Measurements from ENCODE around the gene PLK3.
"Not testable (repeated sequence)": the region's sequence is repeated elsewhere in the genome, so short reads cannot be mapped to it uniquely, and the experiment has no call there.

DNA sequence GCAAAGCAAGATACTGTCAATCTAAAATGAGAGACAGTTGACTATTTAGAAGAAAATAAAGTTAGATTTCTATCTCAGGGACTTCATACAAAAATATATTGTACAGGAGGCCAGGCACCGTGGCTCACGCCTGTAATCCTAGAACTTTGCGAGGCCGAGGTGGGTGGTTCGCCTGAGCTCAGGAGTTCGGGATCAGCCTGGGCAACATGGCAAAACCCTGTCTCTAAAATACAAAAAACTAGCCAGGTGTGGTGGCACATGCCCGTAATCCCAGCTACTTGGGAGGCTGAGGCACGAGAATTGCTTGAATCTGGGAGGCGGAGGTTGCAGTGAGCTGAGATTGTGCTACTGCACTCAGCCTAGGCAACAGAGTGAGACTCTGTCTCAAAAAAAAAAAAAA is 15.7 kb downstream of the PLK3 start:
- TF ChIP-seq POLR2AphosphoS5, POLR2A (IDR thresholded peaks at IDR 0.05): not testable (repeated sequence)
- TF ChIP-seq, protein P1, sequence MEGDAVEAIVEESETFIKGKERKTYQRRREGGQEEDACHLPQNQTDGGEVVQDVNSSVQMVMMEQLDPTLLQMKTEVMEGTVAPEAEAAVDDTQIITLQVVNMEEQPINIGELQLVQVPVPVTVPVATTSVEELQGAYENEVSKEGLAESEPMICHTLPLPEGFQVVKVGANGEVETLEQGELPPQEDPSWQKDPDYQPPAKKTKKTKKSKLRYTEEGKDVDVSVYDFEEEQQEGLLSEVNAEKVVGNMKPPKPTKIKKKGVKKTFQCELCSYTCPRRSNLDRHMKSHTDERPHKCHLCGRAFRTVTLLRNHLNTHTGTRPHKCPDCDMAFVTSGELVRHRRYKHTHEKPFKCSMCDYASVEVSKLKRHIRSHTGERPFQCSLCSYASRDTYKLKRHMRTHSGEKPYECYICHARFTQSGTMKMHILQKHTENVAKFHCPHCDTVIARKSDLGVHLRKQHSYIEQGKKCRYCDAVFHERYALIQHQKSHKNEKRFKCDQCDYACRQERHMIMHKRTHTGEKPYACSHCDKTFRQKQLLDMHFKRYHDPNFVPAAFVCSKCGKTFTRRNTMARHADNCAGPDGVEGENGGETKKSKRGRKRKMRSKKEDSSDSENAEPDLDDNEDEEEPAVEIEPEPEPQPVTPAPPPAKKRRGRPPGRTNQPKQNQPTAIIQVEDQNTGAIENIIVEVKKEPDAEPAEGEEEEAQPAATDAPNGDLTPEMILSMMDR (IDR thresholded peaks at IDR 0.05) = not testable (repeated sequence)

Measured in breast epithelium (tissue), 3 donors.